HepG2 (cell line): ENCODE measurements around the gene NEK11. TPM values are rescaled to one million over a fixed set of nuclear protein-coding genes. Genes with fewer than 3 reads are reported as not detected.

Source experiments
- ATAC-seq: fragments of 200-7000 bp; cut with Tn5 transposase; 3 replicates; pipeline ENCODE4 v1.9.1; 2020; ENCODE audit warnings: mild to moderate bottlenecking, moderate library complexity
- BruUV-seq: library from RNA; stranded (reverse); fragments of 400-500 nt; replicated peaks from 2 replicates; lab custom pipeline; 2021; lab: Mats Ljungman, UMichigan
- CTCF ChIA-PET: fragments of 300-600 bp; formaldehyde crosslinking; extraction: SDS; loops from one replicate; lab custom pipeline; 2021; ENCODE audit warnings: low total read pairs, inconsistent platforms, low intra/inter-chr PET ratio; lab: Yijun Ruan, JAX
- POLR2A ChIA-PET: fragments of 350-600 bp; sonication (Branson Sonifier 250); formaldehyde crosslinking; loops from one replicate; lab custom pipeline; 2020; ENCODE audit warnings: antibody characterized with exemption, inconsistent platforms; lab: Yijun Ruan, JAX
- DNase-seq: peaks from one replicate; pipeline ENCODE4 v3.0.0-alpha.2; 2015; ENCODE audit warnings: low spot score
- FAIRE-seq: peaks from 3 replicates; lab custom pipeline; 2011; peaks lifted over from hg19 to GRCh38; lab: Jason Lieb, UNC
- H2AFZ ChIP-seq: one replicate; pipeline ENCODE4 v1.6.1; 2011; ENCODE audit warnings: low read length, inconsistent platforms
- H3K27ac ChIP-seq: fragments of 300-600 bp; 3 replicates; pipeline ENCODE4 v1.8.0; 2011; ENCODE audit warnings: mixed run types, mild to moderate bottlenecking, mixed read lengths, low read length, inconsistent platforms; ENCODE audit not compliant: insufficient read depth; ENCODE audit errors: extremely low read length
- H3K27me3 ChIP-seq, 2 experiments: fragments of 200-600 bp in 1 of 2; 2 replicates in 1 of 2; 3 replicates in 1 of 2; pipeline versions ENCODE4 v1.6.0 to v1.8.0; 2011; ENCODE audit warnings: low read length in 2 of 2, mild to moderate bottlenecking in 2 of 2, moderate library complexity in 2 of 2, inconsistent platforms in 1 of 2; ENCODE audit not compliant: insufficient read depth in 2 of 2, control insufficient read depth in 1 of 2
- H3K36me3 ChIP-seq, 2 experiments: fragments of 200-600 bp in 1 of 2; replicated peaks in 1 of 2; 2 replicates in 1 of 2; 3 replicates in 1 of 2; pipeline versions ENCODE4 v1.5.1 to v1.8.0; 2011; ENCODE audit warnings: low read length in 2 of 2, inconsistent platforms in 1 of 2; ENCODE audit not compliant: insufficient read depth in 2 of 2, control insufficient read depth in 1 of 2
- H3K4me1 ChIP-seq: 2 replicates; pipeline ENCODE4 v1.5.1; 2012; ENCODE audit warnings: low read length, inconsistent platforms; ENCODE audit not compliant: insufficient read depth
- H3K4me2 ChIP-seq: 2 replicates; pipeline ENCODE4 v1.6.0; 2011; ENCODE audit warnings: low read depth, low read length, inconsistent platforms
- H3K4me3 ChIP-seq, 3 experiments: fragments of 200-600 bp in 1 of 3; sonication (generic), shearing (Covaris generic) in 1 of 3; replicated peaks in 1 of 3; 2 replicates each; pipeline ENCODE4 v1.5.1; 2011 to 2016; ENCODE audit warnings: low read length in 3 of 3, inconsistent platforms in 2 of 3, low read depth in 2 of 3, mild to moderate bottlenecking in 2 of 3, control low read depth in 1 of 3, mixed read lengths in 1 of 3; ENCODE audit not compliant: insufficient read depth in 1 of 3
- H3K79me2 ChIP-seq: one replicate; pipeline ENCODE4 v1.6.1; 2011; ENCODE audit warnings: low read length, inconsistent platforms; ENCODE audit not compliant: insufficient read depth
- H3K9ac ChIP-seq: 2 replicates; pipeline ENCODE4 v1.6.0; 2011; ENCODE audit warnings: mild to moderate bottlenecking, low read depth, low read length, inconsistent platforms; ENCODE audit not compliant: insufficient read depth
- H3K9me3 ChIP-seq: 2 replicates; pipeline ENCODE4 v1.5.1; 2012; ENCODE audit warnings: mild to moderate bottlenecking, low read length
- H4K20me1 ChIP-seq: 2 replicates; pipeline ENCODE4 v1.6.0; 2011; ENCODE audit warnings: inconsistent platforms, mild to moderate bottlenecking, low read length, moderate library complexity; ENCODE audit not compliant: insufficient read depth
- AFF4 ChIP-seq: sonication (generic); formaldehyde crosslinking; IDR thresholded peaks from 2 replicates; pipeline ENCODE4 v1.4.0; 2020; ENCODE audit warnings: missing genetic modification reagents
- AHR ChIP-seq: IDR thresholded peaks from 2 replicates; pipeline ENCODE4 v1.6.1; 2018; ENCODE audit warnings: missing genetic modification reagents, missing compliant biosample characterization
- ETV5 ChIP-seq: IDR thresholded peaks from 2 replicates; pipeline ENCODE4 v1.6.1; 2018; ENCODE audit warnings: missing biosample characterization, missing genetic modification reagents, inconsistent platforms, borderline replicate concordance
- FOXP1 ChIP-seq, 2 experiments: fragments of 450-650 bp in 1 of 2; IDR thresholded peaks; 2 replicates each; pipeline ENCODE4 v1.6.1; 2017 to 2018; ENCODE audit warnings: antibody characterized with exemption in 1 of 2
- GABPB1 ChIP-seq: IDR thresholded peaks from 2 replicates; pipeline ENCODE4 v1.6.1; 2016; ENCODE audit warnings: mild to moderate bottlenecking, missing genetic modification reagents, moderate library complexity, missing compliant biosample characterization
- HHEX ChIP-seq: IDR thresholded peaks from 2 replicates; pipeline ENCODE4 v1.6.1; 2016; ENCODE audit warnings: control low read depth
- MYC ChIP-seq: sonication (generic); formaldehyde crosslinking; IDR thresholded peaks from 2 replicates; pipeline ENCODE4 v1.9.0; 2021; ENCODE audit warnings: missing genetic modification reagents, borderline replicate concordance
- NONO ChIP-seq, 2 experiments: fragments of 450-650 bp in 1 of 2; sonication (generic) in 1 of 2; formaldehyde crosslinking in 1 of 2; IDR thresholded peaks in 1 of 2; conservative IDR thresholded peaks in 1 of 2; 2 replicates each; pipeline versions ENCODE4 v1.6.1 to v1.8.0; 2017 to 2022; ENCODE audit warnings: mild to moderate bottlenecking in 1 of 2, missing genetic modification reagents in 1 of 2, moderate library complexity in 1 of 2
- RBM22 ChIP-seq: fragments of 200-400 bp; formaldehyde crosslinking; optimal IDR thresholded peaks from 2 replicates; pipeline ENCODE3; 2017; ENCODE audit warnings: mild to moderate bottlenecking, low read length, moderate library complexity
- ZNF788 ChIP-seq: sonication (generic); formaldehyde crosslinking; IDR thresholded peaks from 2 replicates; pipeline ENCODE4 v1.5.0; 2020; ENCODE audit warnings: mild to moderate bottlenecking, missing genetic modification reagents, borderline replicate concordance
- ZSCAN25 ChIP-seq: sonication (generic); formaldehyde crosslinking; IDR thresholded peaks from 2 replicates; pipeline ENCODE4 v1.8.0; 2022; ENCODE audit warnings: mild to moderate bottlenecking, missing genetic modification reagents
- ZSCAN9 ChIP-seq: IDR thresholded peaks from 2 replicates; pipeline ENCODE4 v1.6.1; 2016; ENCODE audit warnings: borderline replicate concordance
- WGBS: methylation state at CpG from one replicate; pipeline ENCODE4 v1.1.6; 2017; ENCODE audit warnings: low lambda C conversion rate; 5-methylcytosine and 5-hydroxymethylcytosine counted together
- in situ Hi-C: cut with HindIII; loops from 2 replicates; pipeline ENCODE4 v1.10.0; 2017; ENCODE audit warnings: low pct_unique_long_range_greater_than_20kb; ENCODE audit not compliant: extremely low pct_ligation_motif_present
- intact Hi-C: fragments of 100-400 bp; cut with micrococcal nuclease; formaldehyde crosslinking; loops from one replicate; pipeline ENCODE4 v1.10.0; 2022; ENCODE audit not compliant: unreplicated experiment
- polyA plus RNA-seq, 8 experiments: library from polyadenylated mRNA; depleted of rRNA in 3 of 8; stranded (reverse) in 7 of 8; unstranded in 1 of 8; fragments of >200 nt; fragmentation: Illumina TruSeq in 4 of 8; extraction: Trizol in 4 of 8; gene quantifications; 2 replicates each; pipeline versions ENCODE4 v1.2.1 to v1.2.3, GENCODE V29; 2011 to 2016; ENCODE audit warnings: low read depth in 4 of 8, missing spikeins in 1 of 8, mixed read lengths in 1 of 8; ENCODE audit not compliant: insufficient read depth in 1 of 8
- total RNA-seq, 5 experiments: library from RNA; depleted of rRNA; stranded (reverse); fragments of >200 nt; fragmentation: Illumina TruSeq; extraction: Trizol; gene quantifications; 2 replicates each; pipeline ENCODE4 v1.2.3, GENCODE V29; 2016; ENCODE audit warnings: low read depth in 1 of 5
- TF ChIP-seq, protein P1 (sequence below): IDR thresholded peaks from 2 replicates; pipeline ENCODE4 v1.6.1; 2018; ENCODE audit warnings: missing genetic modification reagents
- TF ChIP-seq, protein P2 (sequence below): sonication (generic); formaldehyde crosslinking; conservative IDR thresholded peaks from 2 replicates; pipeline ENCODE4 v1.4.0; 2020; ENCODE audit warnings: missing genetic modification reagents

NEK11 gene
- total and polyA plus RNA-seq, 2 of the 13 experiments (the other 11 are each of a cell fraction or from before 2014, with no cell fraction given), result 0.95 to 2.2 TPM

- Histone ChIP-seq H3K4me1 (no peaks in the 10 kb centered on the region), H4K20me1 (no peaks in the 10 kb centered on the region), H3K4me2 (no peak overlapping the region), H2AFZ (no peak overlapping the region), H3K27ac (no peak overlapping the region), H3K9me3 (no peaks in the 10 kb centered on the region), H3K36me3 (no peaks in the 10 kb centered on the region), H3K4me3 (no peak overlapping the region), H3K9ac (no peak overlapping the region), H3K27me3 (no peaks in the 10 kb centered on the region), H3K79me2 (no peaks in the 10 kb centered on the region)
- CTCF ChIA-PET, result no interaction called here
- FAIRE-seq, result no peak
- in situ Hi-C loops (no loop called here), intact Hi-C loops (no loop called here)
- WGBS, result 18% methylated on average over 1 of the region's 1 CpG
- POLR2A ChIA-PET, result no interaction called here
- no TSS peak for BruUV-seq
- no peak for ATAC-seq
- no peak for DNase-seq
- no peak for TF ChIP-seq ETV5 (CRISPR knock-in tag)
- no peak for TF ChIP-seq RBM22
- TF ChIP-seq ZNF788 (CRISPR knock-in tag), result no peak
- TF ChIP-seq NONO (IDR thresholded peaks at IDR 0.05), result no peak
- no peak for TF ChIP-seq NONO (CRISPR knock-in tag; conservative IDR thresholded peaks at IDR 0.05)
- TF ChIP-seq ZSCAN9 (CRISPR knock-in tag), result no peak
- TF ChIP-seq, protein P1, sequence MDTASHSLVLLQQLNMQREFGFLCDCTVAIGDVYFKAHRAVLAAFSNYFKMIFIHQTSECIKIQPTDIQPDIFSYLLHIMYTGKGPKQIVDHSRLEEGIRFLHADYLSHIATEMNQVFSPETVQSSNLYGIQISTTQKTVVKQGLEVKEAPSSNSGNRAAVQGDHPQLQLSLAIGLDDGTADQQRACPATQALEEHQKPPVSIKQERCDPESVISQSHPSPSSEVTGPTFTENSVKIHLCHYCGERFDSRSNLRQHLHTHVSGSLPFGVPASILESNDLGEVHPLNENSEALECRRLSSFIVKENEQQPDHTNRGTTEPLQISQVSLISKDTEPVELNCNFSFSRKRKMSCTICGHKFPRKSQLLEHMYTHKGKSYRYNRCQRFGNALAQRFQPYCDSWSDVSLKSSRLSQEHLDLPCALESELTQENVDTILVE, result no peak
- no peak for TF ChIP-seq AHR (CRISPR knock-in tag)
- TF ChIP-seq GABPB1 (CRISPR knock-in tag), result no peak
- TF ChIP-seq, protein P2, sequence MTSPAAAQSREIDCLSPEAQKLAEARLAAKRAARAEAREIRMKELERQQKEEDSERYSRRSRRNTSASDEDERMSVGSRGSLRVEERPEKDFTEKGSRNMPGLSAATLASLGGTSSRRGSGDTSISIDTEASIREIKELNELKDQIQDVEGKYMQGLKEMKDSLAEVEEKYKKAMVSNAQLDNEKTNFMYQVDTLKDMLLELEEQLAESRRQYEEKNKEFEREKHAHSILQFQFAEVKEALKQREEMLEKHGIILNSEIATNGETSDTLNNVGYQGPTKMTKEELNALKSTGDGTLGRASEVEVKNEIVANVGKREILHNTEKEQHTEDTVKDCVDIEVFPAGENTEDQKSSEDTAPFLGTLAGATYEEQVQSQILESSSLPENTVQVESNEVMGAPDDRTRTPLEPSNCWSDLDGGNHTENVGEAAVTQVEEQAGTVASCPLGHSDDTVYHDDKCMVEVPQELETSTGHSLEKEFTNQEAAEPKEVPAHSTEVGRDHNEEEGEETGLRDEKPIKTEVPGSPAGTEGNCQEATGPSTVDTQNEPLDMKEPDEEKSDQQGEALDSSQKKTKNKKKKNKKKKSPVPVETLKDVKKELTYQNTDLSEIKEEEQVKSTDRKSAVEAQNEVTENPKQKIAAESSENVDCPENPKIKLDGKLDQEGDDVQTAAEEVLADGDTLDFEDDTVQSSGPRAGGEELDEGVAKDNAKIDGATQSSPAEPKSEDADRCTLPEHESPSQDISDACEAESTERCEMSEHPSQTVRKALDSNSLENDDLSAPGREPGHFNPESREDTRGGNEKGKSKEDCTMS (CRISPR knock-in tag), result no peak
- TF ChIP-seq ZSCAN25 (CRISPR knock-in tag), result no peak
- TF ChIP-seq FOXP1 (IDR thresholded peaks at IDR 0.05), result no peak
- TF ChIP-seq FOXP1 (CRISPR knock-in tag; IDR thresholded peaks at IDR 0.05), result no peak
- no peak for TF ChIP-seq HHEX (CRISPR knock-in tag)
- TF ChIP-seq AFF4, result no peak
- no peak for TF ChIP-seq MYC (CRISPR knock-in tag)
Observed at GRCh38 chr3:131143802-131144201, 117.1 kb downstream of the NEK11 start.
